ENCODE results near the gene MAD1L1. TPM values are rescaled to one million over a fixed set of nuclear protein-coding genes. Genes with fewer than 3 reads are reported as not detected.

Gene MAD1L1
- total RNA-seq, 1 donor, result 57.9 TPM

GRCh38 chr7:2123360-2123759 is 109.4 kb downstream of the MAD1L1 start:
- no peak for DNase-seq (ENCODE audit: low read depth in 2 of 3, low spot score in 2 of 3)

- DNase-seq (ENCODE audit: low read depth in 2 of 3, low spot score in 2 of 3), result no peak
These were observed 110.1 kb downstream of the MAD1L1 start for GRCh38 chr7:2122651-2123050.

GRCh38 chr7:2120841-2121830 is 111.6 kb downstream of the MAD1L1 start:
- no peak for DNase-seq (ENCODE audit: low read depth in 2 of 3, low spot score in 2 of 3)

GRCh38 chr7:2120251-2120660 is 112.5 kb downstream of the MAD1L1 start:
- DNase-seq (ENCODE audit: low read depth in 2 of 3, low spot score in 2 of 3), result peak in 1 of 3 donors; percentile 71

- DNase-seq (ENCODE audit: low read depth in 2 of 3, low spot score in 2 of 3), result no peak
These were observed 114.0 kb downstream of the MAD1L1 start for GRCh38 chr7:2118630-2119190.

GRCh38 chr7:2118056-2118455 is 114.7 kb downstream of the MAD1L1 start:
- no peak for DNase-seq (ENCODE audit: low read depth in 2 of 3, low spot score in 2 of 3)

GRCh38 chr7:2117646-2118045 is 115.1 kb downstream of the MAD1L1 start:
- DNase-seq (ENCODE audit: low read depth in 2 of 3, low spot score in 2 of 3), result no peak

GRCh38 chr7:2116989-2117591 is 115.7 kb downstream of the MAD1L1 start:
- peak in 1 of 3 donors; percentile 29 for DNase-seq (ENCODE audit: low read depth in 2 of 3, low spot score in 2 of 3)

GRCh38 chr7:2116448-2116810 is 116.3 kb downstream of the MAD1L1 start:
- DNase-seq (ENCODE audit: low read depth in 2 of 3, low spot score in 2 of 3), result no peak

GRCh38 chr7:2115760-2116447 is 116.8 kb downstream of the MAD1L1 start:
- peak in 1 of 3 donors; percentile 46 for DNase-seq (ENCODE audit: low read depth in 2 of 3, low spot score in 2 of 3)

GRCh38 chr7:2114926-2115759 is 117.6 kb downstream of the MAD1L1 start:
- no peak for DNase-seq (ENCODE audit: low read depth in 2 of 3, low spot score in 2 of 3)

GRCh38 chr7:2114052-2114451 is 118.7 kb downstream of the MAD1L1 start:
- no peak for DNase-seq (ENCODE audit: low read depth in 2 of 3, low spot score in 2 of 3)

GRCh38 chr7:2112261-2113198 is 120.2 kb downstream of the MAD1L1 start:
- DNase-seq (ENCODE audit: low read depth in 2 of 3, low spot score in 2 of 3), result peak in 1 of 3 donors; percentile 38

GRCh38 chr7:2111568-2111967 is 121.2 kb downstream of the MAD1L1 start:
- DNase-seq (ENCODE audit: low read depth in 2 of 3, low spot score in 2 of 3), result no peak

- DNase-seq (ENCODE audit: low read depth in 2 of 3, low spot score in 2 of 3), result no peak
These were observed 121.9 kb downstream of the MAD1L1 start for GRCh38 chr7:2110610-2111396.

GRCh38 chr7:2109936-2110609 is 122.7 kb downstream of the MAD1L1 start:
- DNase-seq (ENCODE audit: low read depth in 2 of 3, low spot score in 2 of 3), result no peak

- DNase-seq (ENCODE audit: low read depth in 2 of 3, low spot score in 2 of 3), result no peak
These were observed 123.4 kb downstream of the MAD1L1 start for GRCh38 chr7:2109251-2109872.

Data from hematopoietic multipotent progenitor cell (in vitro differentiated cells).